Ishikawa (cell line): ENCODE measurements around the gene SKAP1.

Experiments used
- CEBPB ChIP-seq: IDR thresholded peaks from 2 replicates; pipeline ENCODE4 v1.6.1; 2012
- CREB1 ChIP-seq: IDR thresholded peaks from 2 replicates; pipeline ENCODE4 v1.6.1; 2012; ENCODE audit warnings: low read depth
- EGR1 ChIP-seq: IDR thresholded peaks from 2 replicates; pipeline ENCODE4 v1.6.1; 2012
- EP300 ChIP-seq: IDR thresholded peaks from 2 replicates; pipeline ENCODE4 v1.6.1; 2012; ENCODE audit warnings: borderline replicate concordance
- FOXM1 ChIP-seq: IDR thresholded peaks from 2 replicates; pipeline ENCODE4 v1.6.1; 2012; ENCODE audit warnings: low read depth, borderline replicate concordance
- NFIC ChIP-seq: IDR thresholded peaks from 2 replicates; pipeline ENCODE4 v1.6.1; 2012
- RAD21 ChIP-seq: IDR thresholded peaks from 2 replicates; pipeline ENCODE4 v1.6.1; 2012; ENCODE audit warnings: low read depth
- TAF1 ChIP-seq: IDR thresholded peaks from 2 replicates; pipeline ENCODE4 v1.6.1; 2012; ENCODE audit warnings: low read depth, mild to moderate bottlenecking
- TCF12 ChIP-seq: IDR thresholded peaks from 2 replicates; pipeline ENCODE4 v1.6.1; 2012; ENCODE audit warnings: low read depth
- TEAD4 ChIP-seq: IDR thresholded peaks from 2 replicates; pipeline ENCODE4 v1.6.1; 2012
- YY1 ChIP-seq: IDR thresholded peaks from 2 replicates; pipeline ENCODE4 v1.6.1; 2012; ENCODE audit warnings: low read depth
- ZBTB7A ChIP-seq: IDR thresholded peaks from 2 replicates; pipeline ENCODE4 v1.6.1; 2012; ENCODE audit warnings: low read depth
- TF ChIP-seq, protein P1 (sequence below): IDR thresholded peaks from 2 replicates; pipeline ENCODE4 v1.6.1; 2012
- TF ChIP-seq, protein P2 (sequence below): IDR thresholded peaks from 2 replicates; pipeline ENCODE4 v1.6.1; 2012; ENCODE audit warnings: low read depth, mild to moderate bottlenecking
- TF ChIP-seq, protein P3 (sequence below): IDR thresholded peaks from 2 replicates; pipeline ENCODE4 v1.6.1; 2012

SKAP1 gene

DNA sequence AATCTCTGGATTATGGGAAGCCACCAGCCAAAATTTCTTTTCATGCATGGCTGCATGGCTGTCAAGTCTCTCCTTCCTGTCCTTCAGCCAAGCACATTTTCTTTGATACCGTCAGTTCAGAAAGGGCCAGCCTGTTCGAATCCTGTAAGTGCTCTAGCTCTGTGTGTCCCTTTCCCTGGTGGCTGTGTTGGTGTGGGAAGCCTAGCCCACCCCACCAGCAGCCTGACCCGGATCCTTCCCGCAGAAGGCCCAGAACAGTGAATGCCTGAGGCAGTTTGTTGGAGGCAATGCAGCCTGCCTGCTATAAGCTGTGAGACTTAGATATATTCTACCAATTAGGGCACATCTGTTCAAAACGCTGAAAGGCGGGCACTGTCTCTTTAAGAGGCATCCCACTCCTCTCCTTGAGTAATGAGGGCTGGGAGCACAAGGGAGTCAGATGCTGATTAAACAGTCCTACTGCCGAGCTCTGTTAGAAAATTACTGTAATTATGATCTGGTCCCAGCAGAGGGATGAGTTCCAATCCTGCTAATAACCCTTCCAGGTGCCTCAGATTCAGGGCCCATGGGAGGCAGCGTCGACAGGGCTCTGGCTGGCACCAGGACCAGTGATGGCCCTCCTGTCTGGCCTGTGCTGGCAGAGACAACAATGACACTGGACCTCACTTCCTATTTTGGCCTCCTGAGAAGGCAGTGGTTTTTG lies 304.0 kb downstream of the SKAP1 start:
- TF ChIP-seq TEAD4, result no peak
- no peak for TF ChIP-seq NFIC
- no peak for TF ChIP-seq FOXM1
- TF ChIP-seq CEBPB, result no peak
- TF ChIP-seq TAF1, result no peak
- TF ChIP-seq CREB1, result no peak
- TF ChIP-seq, protein P1, sequence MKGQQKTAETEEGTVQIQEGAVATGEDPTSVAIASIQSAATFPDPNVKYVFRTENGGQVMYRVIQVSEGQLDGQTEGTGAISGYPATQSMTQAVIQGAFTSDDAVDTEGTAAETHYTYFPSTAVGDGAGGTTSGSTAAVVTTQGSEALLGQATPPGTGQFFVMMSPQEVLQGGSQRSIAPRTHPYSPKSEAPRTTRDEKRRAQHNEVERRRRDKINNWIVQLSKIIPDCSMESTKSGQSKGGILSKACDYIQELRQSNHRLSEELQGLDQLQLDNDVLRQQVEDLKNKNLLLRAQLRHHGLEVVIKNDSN, result no peak
- no peak for TF ChIP-seq ZBTB7A
- TF ChIP-seq RAD21, result no peak
- TF ChIP-seq TCF12, result no peak
- TF ChIP-seq, protein P2, sequence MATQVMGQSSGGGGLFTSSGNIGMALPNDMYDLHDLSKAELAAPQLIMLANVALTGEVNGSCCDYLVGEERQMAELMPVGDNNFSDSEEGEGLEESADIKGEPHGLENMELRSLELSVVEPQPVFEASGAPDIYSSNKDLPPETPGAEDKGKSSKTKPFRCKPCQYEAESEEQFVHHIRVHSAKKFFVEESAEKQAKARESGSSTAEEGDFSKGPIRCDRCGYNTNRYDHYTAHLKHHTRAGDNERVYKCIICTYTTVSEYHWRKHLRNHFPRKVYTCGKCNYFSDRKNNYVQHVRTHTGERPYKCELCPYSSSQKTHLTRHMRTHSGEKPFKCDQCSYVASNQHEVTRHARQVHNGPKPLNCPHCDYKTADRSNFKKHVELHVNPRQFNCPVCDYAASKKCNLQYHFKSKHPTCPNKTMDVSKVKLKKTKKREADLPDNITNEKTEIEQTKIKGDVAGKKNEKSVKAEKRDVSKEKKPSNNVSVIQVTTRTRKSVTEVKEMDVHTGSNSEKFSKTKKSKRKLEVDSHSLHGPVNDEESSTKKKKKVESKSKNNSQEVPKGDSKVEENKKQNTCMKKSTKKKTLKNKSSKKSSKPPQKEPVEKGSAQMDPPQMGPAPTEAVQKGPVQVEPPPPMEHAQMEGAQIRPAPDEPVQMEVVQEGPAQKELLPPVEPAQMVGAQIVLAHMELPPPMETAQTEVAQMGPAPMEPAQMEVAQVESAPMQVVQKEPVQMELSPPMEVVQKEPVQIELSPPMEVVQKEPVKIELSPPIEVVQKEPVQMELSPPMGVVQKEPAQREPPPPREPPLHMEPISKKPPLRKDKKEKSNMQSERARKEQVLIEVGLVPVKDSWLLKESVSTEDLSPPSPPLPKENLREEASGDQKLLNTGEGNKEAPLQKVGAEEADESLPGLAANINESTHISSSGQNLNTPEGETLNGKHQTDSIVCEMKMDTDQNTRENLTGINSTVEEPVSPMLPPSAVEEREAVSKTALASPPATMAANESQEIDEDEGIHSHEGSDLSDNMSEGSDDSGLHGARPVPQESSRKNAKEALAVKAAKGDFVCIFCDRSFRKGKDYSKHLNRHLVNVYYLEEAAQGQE, result no peak
- no peak for TF ChIP-seq EP300
- TF ChIP-seq, protein P3, sequence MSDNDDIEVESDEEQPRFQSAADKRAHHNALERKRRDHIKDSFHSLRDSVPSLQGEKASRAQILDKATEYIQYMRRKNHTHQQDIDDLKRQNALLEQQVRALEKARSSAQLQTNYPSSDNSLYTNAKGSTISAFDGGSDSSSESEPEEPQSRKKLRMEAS, result no peak
- TF ChIP-seq EGR1, result no peak
- no peak for TF ChIP-seq YY1

DNA sequence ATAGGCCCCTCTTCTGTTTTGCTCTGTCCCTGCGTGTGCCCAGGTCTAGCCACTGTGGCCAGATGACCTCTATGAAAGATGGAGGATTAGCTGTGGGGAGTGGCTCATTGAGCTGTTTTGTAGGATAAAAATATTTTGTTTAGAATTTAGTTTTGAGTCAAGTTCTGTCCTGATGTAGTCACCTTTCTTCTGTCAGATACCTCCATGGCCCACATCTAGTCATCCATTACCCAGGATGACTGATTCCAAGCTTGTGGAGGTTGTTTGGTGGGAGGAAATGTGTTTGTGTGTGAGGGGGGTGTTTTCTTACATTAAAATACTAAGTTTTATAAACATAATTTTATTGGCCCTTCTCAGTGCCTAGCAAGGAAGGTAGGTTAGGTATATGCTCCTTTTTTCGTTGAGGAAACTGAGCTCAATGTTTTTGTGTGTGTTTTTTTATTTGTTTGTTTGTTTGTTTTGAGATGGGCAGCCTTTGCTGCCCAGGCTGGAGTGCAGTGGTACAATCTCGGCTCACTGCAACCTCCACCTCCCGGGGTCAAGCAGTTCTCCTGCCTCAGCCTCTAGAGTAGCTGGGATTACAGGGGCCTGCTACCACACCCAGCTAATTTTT lies 306.1 kb downstream of the SKAP1 start:
- TF ChIP-seq, protein P3, result no peak
- TF ChIP-seq EP300, result no peak
- TF ChIP-seq TAF1, result no peak
- TF ChIP-seq EGR1, result no peak
- TF ChIP-seq CEBPB, result no peak
- no peak for TF ChIP-seq RAD21

DNA sequence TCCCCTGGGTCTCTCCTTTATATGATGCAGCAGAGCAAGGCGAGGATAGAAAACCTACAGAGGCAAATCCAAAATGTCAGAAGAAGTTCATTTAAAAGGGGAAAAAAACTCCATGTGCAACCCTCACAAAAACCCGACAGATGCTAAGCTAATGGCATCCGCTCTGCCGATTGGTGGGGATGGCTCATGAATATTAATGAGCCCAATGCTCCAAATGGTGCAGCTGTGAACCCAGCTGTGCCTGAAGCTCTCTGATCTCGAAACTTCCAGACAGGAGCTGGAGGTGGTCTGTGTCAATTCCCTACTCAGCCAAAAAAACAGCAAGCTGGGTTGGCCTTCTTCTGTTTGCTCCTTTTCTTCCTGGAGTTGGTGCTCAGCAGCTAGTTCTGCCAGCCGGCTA lies 306.9 kb downstream of the SKAP1 start:
- no peak for TF ChIP-seq CREB1
- no peak for TF ChIP-seq CEBPB
- TF ChIP-seq, protein P2, result no peak
- TF ChIP-seq RAD21, result no peak
- TF ChIP-seq NFIC, result no peak
- no peak for TF ChIP-seq TEAD4
- TF ChIP-seq EGR1, result no peak
- no peak for TF ChIP-seq TAF1
- TF ChIP-seq, protein P3, result no peak
- TF ChIP-seq TCF12, result no peak
- TF ChIP-seq ZBTB7A, result no peak
- TF ChIP-seq YY1, result no peak
- no peak for TF ChIP-seq FOXM1
- TF ChIP-seq, protein P1, result no peak
- no peak for TF ChIP-seq EP300

DNA sequence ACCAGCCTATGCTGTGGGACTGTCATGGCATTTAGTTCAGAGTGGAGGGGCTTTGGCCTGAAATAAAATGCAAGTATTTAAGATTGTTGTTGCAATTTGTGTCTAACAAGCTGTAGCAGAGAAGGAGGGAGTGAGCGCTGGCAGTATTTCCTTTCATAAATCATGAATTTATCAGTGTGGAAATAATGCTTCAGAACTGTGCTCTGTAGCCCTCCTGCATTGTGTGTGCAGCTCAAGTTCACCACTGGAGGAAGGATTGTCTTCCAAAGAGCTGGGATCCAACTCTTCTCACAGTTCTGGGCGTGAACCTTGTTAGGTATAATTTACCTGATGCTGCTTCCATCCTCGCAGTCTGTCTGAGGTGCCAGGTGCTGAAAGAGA lies 307.4 kb downstream of the SKAP1 start:
- no peak for TF ChIP-seq TCF12
- no peak for TF ChIP-seq TAF1
- TF ChIP-seq NFIC, result no peak
- TF ChIP-seq, protein P1, result no peak
- TF ChIP-seq, protein P2, result no peak
- TF ChIP-seq RAD21, result no peak
- TF ChIP-seq, protein P3, result no peak
- TF ChIP-seq ZBTB7A, result no peak
- TF ChIP-seq TEAD4, result no peak
- no peak for TF ChIP-seq EP300
- no peak for TF ChIP-seq CREB1
- no peak for TF ChIP-seq EGR1
- TF ChIP-seq CEBPB, result no peak
- no peak for TF ChIP-seq FOXM1
- TF ChIP-seq YY1, result no peak
